Hypothalamus (tissue), 51 donors: Measurements from ENCODE around the gene NFXL1.

Experiments
- DNase-seq, 51 donors: peaks; one replicate each; lab custom pipeline; 2025; lab: John Stamatoyannopoulos, UW

NFXL1 gene

DNA sequence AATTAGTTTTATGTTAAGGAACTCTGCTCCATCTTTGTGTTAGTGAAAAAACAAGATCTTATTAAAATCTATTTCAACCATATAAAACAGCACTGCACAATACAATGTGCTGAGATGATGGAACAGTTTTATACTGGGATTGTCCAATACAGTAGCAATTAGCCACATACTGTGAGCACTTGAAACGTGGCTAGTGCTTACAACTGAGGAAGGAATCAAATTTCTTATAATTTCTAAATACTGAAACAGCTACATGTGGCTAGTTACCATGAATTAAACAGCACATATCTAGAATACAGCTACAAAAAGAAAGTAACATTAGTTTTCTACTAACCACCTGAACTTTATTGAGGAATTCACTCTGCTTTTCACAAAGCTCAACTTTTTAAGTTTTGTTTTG lies 14.7 kb downstream of the NFXL1 start:
- no peak for DNase-seq

DNA sequence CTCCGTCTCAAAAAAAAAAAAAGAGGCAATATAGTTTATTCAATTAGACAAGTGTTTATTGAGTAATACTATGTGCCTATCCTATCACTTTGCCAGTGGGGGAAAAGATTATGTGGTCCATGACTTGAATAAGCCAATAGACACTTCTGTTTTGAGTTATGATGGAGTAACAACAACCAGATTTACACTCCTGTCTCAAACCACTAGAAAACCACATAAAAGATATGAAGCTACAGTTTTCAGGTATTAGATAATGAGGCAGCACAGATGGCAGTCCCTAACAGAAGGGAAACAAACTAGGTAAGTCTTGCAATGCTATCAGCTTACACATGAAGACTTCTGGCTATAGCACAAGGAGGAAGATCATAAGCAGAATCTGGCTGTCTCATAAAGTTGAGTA lies 22.5 kb downstream of the NFXL1 start:
- no peak for DNase-seq

DNA sequence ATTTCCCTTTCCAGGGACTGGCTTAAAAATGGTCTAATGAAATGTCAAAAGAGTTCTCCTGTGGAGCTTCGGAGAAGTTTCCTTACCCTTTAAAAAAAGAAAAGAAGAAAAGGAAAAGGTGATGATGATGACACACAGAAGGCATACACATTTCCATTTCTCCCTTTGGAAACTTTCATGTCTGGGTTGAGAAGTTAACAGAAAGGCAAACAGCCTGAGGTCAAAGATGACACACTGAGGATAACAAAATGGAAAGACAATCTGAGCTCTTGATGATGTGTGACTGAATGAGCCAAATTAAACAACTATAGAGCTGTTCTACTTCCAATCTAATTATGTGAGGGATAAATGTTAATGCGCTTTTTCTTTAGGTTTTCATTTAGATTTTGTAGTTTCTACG lies 32.2 kb downstream of the NFXL1 start:
- DNase-seq: no peak

DNA sequence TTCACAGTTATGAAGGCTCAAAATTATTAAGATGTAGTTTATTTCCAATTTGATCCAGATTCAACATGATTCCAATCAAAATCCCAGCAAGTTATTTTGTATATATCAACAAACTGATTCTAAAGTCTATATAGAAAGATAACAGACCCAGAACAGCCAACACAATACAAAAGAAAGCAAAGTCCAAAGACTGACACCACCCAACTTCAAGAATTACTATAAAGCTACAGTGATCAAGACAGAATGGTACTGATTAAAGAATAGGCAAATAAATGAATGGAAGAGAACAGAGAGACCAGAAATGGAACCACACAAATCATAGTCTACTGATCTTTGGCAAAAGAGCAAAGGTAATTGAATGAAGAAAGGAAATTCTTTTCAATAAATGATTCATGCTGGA lies 34.9 kb downstream of the NFXL1 start:
- DNase-seq: no peak

DNA sequence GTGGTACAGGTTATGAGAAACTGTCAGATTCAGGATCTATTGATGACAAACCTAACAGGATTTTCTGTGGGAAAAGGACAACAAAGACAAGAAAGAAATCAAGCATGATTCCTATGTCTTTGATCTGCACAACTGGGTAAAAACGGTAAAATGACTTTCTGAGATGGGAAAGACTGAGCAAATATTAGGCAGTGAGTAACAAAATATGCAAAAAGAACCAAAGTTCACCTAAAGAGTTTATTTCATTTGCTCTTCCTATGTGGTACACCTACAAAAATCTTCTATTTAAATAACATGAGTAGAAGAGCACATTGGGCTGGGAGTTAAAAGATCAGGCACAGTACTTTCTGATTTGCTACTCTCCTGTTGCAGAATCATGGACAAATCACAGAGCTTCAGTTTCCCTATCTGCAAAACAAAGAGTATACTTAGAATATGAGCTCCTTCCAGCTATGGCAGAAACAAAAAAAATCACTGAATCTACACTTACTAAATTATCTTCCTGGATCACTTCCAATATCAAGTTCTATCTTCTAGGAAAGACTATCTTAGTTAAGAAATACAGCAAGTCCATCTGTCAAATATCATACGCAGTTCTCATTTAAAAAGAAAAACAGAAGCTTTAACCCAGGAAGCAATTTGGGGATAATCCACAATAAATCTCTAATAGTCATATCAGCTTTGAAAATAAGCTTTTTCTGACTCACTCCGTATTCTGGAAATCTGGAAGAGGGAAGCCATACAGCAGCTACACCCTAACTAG lies 37.4 kb downstream of the NFXL1 start:
- DNase-seq: no peak

DNA sequence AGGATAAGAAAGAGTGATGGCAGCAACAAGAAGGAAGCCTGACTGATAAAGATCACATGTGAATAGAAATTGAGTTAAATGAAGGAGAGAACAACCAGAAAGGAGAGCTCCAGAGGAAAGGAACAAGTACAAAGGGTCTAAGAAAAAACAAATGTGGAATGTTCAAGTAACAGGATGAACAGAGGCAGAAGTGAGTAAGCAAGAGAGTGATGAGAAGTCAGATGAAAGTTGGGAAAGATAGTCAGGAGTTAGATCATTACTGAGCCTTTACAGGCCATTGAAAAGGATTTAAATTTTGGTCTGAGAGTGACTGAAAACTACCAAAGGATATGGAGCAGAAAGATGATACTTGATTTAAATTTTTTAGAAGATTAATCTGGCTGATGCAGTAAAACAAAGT lies 38.1 kb downstream of the NFXL1 start:
- DNase-seq: no peak

DNA sequence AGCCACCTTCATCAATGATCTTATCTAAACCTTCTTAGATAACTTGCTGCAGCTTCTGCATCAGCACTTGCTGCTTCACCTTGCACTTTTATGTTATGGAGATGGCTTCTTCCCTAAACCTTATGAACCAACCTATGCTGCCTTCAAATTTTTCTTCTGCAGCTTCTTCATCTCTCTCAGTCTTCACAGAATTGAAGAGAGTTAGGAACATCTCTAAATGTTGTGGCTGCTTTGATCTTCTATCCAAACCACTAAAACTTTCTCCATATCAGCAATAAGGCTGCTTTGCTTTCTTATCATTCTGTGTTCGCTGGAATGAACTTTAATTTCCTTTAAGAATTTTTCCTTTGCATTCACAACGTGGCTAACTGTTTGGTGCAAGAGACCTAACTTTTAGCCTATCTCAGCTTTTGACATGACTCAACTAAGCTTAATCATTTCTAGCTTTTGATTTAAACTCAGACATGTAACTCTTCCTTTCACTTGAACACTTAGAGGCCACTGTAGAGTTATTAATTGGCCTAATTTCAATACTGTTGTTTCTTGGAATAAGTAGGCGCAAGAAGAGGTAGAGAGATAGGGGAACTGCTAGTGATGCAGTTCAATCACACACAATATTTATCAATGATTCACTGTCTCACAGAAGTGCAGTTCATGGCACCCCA lies 40.4 kb downstream of the NFXL1 start:
- DNase-seq: no peak

DNA sequence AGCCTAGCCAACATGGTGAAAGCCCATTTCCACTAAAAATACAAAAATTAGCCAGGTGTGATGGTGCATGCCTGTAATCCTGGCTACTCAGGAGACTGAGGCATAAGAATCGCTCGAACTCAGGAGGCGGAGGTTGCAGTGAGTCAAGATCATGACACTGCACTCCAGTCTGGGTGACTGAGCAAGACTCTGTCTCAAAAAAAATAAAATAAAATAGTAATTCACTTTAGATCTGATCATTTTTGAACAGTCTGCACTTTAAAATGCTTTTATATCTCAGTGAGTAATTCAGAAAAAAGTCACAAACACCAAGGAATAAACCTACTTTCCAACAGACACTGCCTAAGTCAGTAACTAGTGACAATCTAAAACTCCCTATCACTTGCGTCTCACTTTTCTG lies 50.9 kb downstream of the NFXL1 start:
- no peak for DNase-seq

DNA sequence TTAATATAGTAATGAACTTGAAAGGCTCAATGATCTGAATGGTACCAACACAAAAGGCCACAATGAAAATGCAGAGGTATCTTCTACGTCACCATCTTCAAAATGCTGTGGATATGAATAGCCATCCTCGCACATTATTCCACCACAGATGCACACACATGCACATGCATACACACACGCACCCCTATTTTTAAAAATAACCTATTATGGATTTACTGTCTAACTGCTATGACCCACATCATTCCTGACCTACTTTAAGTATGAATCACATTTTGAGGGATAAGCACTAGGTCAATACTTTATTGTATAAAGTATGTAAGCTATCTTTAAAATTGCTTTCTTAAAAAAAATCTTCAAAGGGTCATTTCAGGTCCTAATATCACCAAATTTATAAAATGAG lies 52.1 kb downstream of the NFXL1 start:
- DNase-seq: no peak

DNA sequence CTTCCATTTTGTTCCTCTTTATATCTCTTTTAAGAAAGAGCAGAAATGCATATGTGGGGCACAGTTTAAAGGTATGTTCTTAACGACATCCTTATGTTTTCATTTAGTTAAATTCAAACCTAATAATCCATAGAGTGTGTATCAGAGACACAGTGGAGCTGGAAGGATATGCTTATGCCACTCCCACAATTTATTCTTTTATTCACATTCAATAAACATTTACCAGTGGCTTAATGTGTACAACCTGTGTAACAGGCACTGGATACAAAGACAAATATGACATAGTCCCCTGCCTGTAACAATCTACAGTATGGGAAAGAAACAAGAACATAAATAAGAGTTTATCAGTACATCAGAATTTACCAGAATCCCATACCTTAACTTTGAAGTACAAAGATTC lies 54.1 kb downstream of the NFXL1 start:
- no peak for DNase-seq

DNA sequence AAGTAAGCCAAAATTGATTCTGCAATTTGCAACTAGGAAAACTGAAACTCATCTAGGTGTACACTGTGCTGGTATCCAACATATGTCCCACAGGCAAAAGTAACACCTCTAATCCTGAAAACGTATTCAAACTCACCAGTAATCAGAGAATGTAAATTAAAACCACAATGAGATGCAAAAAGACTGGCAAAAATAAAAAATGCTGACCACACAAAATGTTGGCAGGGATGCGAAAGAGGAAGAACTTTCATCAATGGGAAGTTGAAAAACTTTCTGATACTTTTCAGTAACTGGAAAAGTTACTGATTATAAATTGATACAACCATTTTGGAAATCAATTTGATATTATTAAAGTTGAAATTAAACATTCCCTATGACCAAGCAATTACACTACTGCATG lies 56.4 kb downstream of the NFXL1 start:
- no peak for DNase-seq

DNA sequence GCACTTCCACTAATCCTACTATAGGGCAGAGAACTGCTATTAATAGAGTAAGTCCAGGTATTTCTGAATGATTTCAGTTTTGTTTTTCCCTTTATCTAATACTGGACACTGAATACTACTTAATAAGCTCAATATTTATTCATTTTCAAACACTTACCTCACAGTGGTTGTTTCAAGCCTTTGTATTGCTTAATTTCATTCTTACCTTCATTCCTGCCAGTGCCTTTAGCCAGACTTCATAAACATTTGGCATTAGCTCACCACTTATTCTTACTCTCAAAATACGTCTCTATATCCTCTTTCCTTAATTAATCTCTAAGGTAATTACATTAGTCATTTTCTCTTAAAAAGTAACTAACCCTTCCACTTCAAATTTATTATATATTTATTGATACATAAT lies 57.7 kb downstream of the NFXL1 start:
- DNase-seq: no peak

DNA sequence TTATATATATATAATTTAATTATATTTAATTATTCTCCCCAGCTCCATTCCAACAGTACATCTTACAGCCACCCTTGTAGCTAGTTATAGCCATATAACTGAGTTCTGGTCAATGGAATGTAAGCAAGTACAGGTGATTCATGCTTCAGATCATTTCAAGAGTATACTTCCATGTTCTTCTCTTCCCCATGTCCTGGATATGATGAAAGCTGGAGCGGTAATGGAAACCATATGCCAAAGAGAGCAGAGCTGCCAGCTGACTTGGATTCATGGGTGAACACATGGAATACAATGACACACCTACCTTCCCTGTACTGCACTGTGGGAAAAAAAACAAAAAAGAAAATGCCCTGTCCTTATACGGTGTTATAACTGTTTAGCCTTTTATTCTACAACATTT lies 59.0 kb downstream of the NFXL1 start:
- DNase-seq: no peak

DNA sequence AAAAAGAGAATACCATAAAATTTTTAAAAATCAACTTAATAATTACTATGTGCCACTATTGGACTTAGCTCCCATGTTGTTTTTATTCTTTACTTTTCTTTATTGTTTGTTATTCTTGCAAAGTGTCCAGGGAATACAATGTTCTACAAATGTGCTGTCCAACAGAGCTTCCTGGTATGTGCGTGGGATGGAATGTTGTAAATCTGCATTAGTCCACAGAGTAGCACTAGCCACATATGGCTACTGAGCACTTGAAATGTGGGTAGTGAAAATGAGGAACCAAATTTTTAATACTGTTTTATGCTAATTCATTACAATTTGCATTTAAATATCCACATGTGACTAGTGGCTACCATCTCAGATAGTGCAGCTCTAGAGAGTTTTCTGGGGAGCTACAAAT lies 62.2 kb downstream of the NFXL1 start:
- no peak for DNase-seq

DNA sequence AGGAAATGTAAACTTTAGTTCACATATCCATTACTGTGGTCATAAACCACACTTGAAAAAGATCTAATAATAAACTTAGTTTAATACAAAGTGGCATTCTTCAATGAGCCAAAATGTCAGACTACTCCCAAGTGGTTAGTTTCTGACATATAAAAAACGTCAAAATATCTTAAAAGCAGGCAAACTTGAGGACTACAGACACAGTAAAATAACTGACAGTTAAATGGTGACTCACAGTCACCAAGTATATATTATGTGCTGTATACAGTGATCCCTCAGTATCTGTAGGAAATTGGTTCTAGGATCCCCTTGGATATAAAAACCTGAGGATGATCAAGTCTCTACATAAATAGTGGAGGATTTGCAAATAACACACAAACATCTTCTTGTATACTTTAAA lies 64.9 kb downstream of the NFXL1 start:
- no peak for DNase-seq

DNA sequence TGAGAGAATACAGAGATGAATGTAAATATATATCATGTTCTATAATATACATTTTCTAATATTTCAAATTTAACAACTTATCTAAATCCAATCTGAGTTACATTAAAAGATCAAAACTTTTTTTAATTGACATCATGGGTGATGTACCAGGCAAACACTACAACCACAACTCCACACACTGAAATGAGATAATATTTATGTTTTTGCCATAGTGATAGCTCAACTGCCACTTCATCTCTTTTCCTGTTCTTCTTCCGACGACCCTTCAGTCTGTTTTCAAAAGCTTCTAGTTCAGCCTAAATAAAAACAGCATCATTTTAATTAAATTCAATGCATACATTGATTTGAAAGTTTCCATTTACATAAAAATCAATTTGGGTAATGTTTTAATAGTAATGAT lies 66.3 kb downstream of the NFXL1 start:
- no peak for DNase-seq

DNA sequence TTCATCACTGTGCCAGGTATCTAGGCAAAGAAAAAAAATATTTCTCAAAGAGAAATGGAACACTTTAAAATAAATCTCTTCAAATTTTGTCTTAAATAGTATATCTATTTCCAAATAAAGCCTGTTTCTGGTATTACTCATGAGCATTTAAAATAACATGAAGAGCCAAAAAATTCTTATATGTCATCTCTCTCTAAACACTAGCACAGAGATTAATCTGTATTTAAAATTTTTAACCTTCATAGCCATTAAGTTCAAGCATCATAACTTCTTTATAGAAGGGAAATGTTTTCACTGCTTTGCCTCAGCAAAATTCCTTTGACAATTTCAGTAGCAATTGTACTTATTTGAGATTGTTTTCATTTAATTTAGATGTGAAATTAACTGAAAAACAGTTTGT lies 71.4 kb downstream of the NFXL1 start:
- no peak for DNase-seq

DNA sequence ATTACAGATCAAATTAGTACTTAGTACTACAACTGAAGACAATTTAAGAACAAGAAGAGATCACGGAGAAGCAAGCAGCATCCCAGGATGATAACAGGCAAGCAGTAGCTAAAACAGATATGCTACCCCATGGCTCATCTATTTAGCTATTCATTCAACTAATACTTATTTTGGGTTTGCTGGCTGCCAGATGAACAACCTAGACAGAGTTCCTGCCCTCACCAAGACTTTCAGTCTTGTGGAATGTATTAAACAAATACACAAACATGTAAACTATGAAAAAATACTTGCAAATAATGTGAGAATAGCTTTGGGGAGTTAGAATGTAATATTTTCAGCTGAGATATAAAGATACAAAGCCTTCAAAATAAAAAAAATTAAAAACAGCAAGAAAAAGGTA lies 74.1 kb downstream of the NFXL1 start:
- no peak for DNase-seq

DNA sequence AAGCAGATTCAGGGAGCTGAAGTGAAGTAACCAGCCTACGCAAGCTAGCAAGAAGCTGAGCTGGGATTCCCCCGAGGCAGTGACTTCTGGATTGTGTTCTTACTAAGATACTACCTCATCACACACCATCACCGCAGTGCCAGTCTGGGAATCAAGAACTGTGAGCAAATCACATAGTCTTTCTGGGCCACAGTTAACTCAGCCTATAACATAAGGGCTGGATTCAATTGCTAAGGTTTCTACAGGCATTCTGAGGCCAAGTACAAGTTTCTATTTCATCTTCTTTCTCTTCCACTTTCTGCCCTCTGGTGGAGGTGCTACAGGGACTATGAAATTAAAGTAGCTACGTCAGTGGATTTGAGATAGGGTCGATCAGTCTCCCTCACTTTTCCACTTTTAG lies 75.1 kb downstream of the NFXL1 start:
- peak in 3 of 51 donors; percentile 0 to 22 (median 7) for DNase-seq

DNA sequence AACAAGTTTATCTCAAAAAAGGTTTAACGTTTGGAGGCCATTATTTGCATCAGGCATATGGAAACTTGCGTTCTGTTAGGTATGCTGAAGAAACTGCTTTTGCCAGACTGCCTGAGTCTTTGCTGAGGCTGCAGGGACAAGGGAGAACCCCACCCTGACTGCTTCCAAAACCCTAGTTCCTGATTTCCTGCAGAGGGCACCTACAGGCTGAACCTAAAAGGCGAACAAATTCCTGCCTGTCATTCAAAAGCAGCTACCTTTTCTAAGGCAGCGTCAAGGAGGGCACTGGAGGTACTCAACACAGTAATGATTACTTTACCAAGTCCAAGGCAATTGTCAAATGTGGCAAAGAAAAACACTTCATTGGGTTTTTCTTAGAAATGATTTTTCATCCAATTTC lies 75.9 kb downstream of the NFXL1 start:
- no peak for DNase-seq

DNA sequence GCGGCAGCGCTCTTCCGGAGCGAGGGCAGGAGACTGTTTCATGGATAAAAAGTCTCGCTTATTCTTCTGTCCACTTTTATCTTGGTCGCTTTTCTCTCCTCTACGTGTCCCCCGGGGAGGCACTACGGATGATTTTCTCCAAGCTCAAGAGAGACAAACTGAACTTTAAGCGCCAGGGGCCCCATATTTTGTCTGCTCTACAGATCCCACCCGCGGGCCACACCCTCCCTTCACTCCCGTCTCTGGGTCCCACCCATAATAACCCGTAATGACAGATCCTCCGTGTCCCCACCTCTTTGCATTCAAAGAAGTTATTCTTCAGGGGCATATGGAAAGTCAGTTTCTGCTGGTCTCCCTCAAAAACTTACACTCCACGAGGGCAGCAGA lies 76.5 kb downstream of the NFXL1 start, which contains the start of gene CORIN:
Gene CORIN, minus strand, starts transcription at position 160 of the 387 bp plus-strand sequence. Its CDS starts 118 bp downstream, at position 42.
- no peak for DNase-seq

DNA sequence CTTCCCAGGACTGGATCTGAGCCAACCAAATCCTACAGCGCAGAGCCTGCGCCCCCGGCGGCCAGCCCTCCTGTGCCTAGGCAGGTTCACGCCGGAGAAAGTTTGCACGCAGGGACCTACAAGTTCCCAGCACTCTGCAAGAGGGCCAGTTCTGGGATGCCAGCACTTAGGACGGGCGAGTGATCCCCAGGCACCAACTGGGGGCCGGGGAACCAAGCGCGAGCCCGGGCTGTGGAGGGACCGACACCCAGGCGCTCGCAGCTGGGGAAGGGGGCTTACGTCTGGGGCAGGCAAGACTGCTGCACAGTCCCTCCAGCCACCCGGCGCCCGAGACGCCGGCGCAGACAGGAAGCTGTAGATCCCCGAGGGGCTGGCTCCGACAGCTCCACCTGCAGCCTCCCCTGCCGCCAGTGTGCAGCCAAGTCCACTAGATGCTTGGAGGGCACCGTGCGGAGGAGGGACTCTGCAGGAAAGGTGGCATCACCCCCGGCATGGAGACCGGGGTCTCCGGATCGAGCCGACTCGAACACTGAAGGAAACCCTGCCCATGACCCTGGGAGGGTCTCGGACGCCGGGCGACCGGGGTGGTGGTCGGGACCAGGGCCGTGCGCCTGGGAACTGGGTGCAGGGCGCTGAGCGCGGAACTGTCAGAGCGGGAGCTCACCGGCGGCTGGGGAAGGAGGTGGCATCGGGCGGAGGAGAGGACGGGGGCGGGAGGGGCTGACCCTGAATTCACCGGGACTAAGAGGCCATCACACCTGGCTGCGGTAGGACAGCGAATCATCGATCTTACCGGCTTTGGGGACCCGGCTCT lies 77.1 kb downstream of the NFXL1 start:
- peak in 18 of 51 donors; percentile 0 to 28 (median 17) for DNase-seq
